K562 (cell line): ENCODE results near the gene SLC2A8. TPM values are rescaled to one million over a fixed set of nuclear protein-coding genes. Genes with fewer than 3 reads are reported as not detected.
A peak's percentile ranks its signal among the peaks of the same experiment; 100 is the strongest.

Experiments used
- ATAC-seq: fragments of 200-7000 bp; cut with Tn5 transposase; 3 replicates; pipeline ENCODE4 v1.9.1; 2020; ENCODE audit warnings: moderate library complexity
- BruUV-seq: library from RNA; stranded (reverse); fragments of 400-500 nt; replicated peaks from 2 replicates; lab custom pipeline; 2021; lab: Mats Ljungman, UMichigan
- CTCF ChIA-PET: fragments of 300-600 bp; formaldehyde crosslinking; extraction: SDS; loops from one replicate; lab custom pipeline; 2021; ENCODE audit warnings: low intra/inter-chr PET ratio; lab: Yijun Ruan, JAX
- POLR2A ChIA-PET: fragments of 300-600, 350-650 bp; sonication (Branson Sonifier 250); formaldehyde crosslinking; extraction: SDS; loops from one replicate; lab custom pipeline; 2021; ENCODE audit warnings: antibody characterized with exemption, inconsistent platforms; lab: Yijun Ruan, JAX
- DNase-seq, 4 experiments: peaks; one replicate each; pipeline versions ENCODE4 v3.0.0 to v3.0.0-alpha.2; 2011 to 2018; ENCODE audit warnings: low spot score in 3 of 4, mixed read lengths in 3 of 4; ENCODE audit errors: extremely low read depth in 1 of 4
- FAIRE-seq: peaks from 2 replicates; lab custom pipeline; 2011; peaks lifted over from hg19 to GRCh38; lab: Jason Lieb, UNC
- H2AFZ ChIP-seq: 2 replicates; pipeline ENCODE4 v1.6.0; 2011; ENCODE audit warnings: low read depth, low read length, control low read depth, inconsistent platforms
- H3K27ac ChIP-seq: fragments of 200-600 bp; 3 replicates; pipeline ENCODE4 v1.8.0; 2011; ENCODE audit warnings: low read depth, mild to moderate bottlenecking, control low read depth, inconsistent platforms, low read length, moderate library complexity, mixed read lengths; ENCODE audit errors: extremely low read depth
- H3K27me3 ChIP-seq, 2 experiments: fragments of 300-600 bp in 1 of 2; 2 replicates in 1 of 2; 3 replicates in 1 of 2; pipeline versions ENCODE4 v1.6.0 to v1.8.0; 2011; ENCODE audit warnings: inconsistent platforms in 2 of 2, low read length in 2 of 2, mild to moderate bottlenecking in 1 of 2, mixed read lengths in 1 of 2, moderate library complexity in 1 of 2; ENCODE audit not compliant: control insufficient read depth in 2 of 2, insufficient read depth in 2 of 2
- H3K36me3 ChIP-seq: fragments of 300-600 bp; 3 replicates; pipeline ENCODE4 v1.8.0; 2011; ENCODE audit warnings: mild to moderate bottlenecking, low read length, inconsistent platforms; ENCODE audit not compliant: control insufficient read depth, insufficient read depth
- H3K4me1 ChIP-seq, 2 experiments: fragments of 200-600 bp in 1 of 2; replicated peaks in 1 of 2; 2 replicates in 1 of 2; 3 replicates in 1 of 2; pipeline versions ENCODE4 v1.5.1 to v1.8.0; 2011; ENCODE audit warnings: inconsistent platforms in 2 of 2, low read length in 2 of 2, mild to moderate bottlenecking in 1 of 2, mixed read lengths in 1 of 2, moderate library complexity in 1 of 2; ENCODE audit not compliant: control insufficient read depth in 2 of 2, insufficient read depth in 2 of 2
- H3K4me2 ChIP-seq: 2 replicates; pipeline ENCODE4 v1.6.1; 2011; ENCODE audit warnings: low read length, control low read depth, inconsistent platforms, mixed read lengths; ENCODE audit not compliant: insufficient read depth
- H3K4me3 ChIP-seq: fragments of 200-600 bp; sonication (generic), shearing (Covaris generic); 2 replicates; pipeline ENCODE4 v1.5.1; 2016; ENCODE audit warnings: control low read depth, inconsistent platforms
- H3K79me2 ChIP-seq: fragments of 200-600 bp; 3 replicates; pipeline ENCODE4 v1.8.0; 2011; ENCODE audit warnings: low read length, inconsistent platforms; ENCODE audit not compliant: control insufficient read depth, insufficient read depth
- H3K9ac ChIP-seq, 2 experiments: 2 replicates each; pipeline versions ENCODE4 v1.6.0 to v1.6.1; 2011; ENCODE audit warnings: low read depth in 2 of 2, low read length in 2 of 2, control low read depth in 1 of 2, inconsistent platforms in 1 of 2, mild to moderate bottlenecking in 1 of 2, mixed read lengths in 1 of 2; ENCODE audit not compliant: insufficient read depth in 1 of 2
- H3K9me1 ChIP-seq: one replicate; pipeline ENCODE4 v1.6.0; 2011; ENCODE audit warnings: inconsistent platforms, mild to moderate bottlenecking, low read length, moderate library complexity; ENCODE audit not compliant: control insufficient read depth, insufficient read depth
- H3K9me3 ChIP-seq: replicated peaks from 2 replicates; pipeline ENCODE4 v1.5.1; 2011; ENCODE audit warnings: low read depth, low read length, inconsistent platforms; ENCODE audit not compliant: control insufficient read depth, insufficient read depth
- H4K20me1 ChIP-seq: replicated peaks from 2 replicates; pipeline ENCODE4 v1.6.1; 2011; ENCODE audit warnings: low read length, inconsistent platforms, mixed read lengths; ENCODE audit not compliant: control insufficient read depth, insufficient read depth
- ARID1B ChIP-seq: fragments of 450-650 bp; IDR thresholded peaks from 2 replicates; pipeline ENCODE4 v1.6.1; 2016; ENCODE audit warnings: antibody characterized with exemption, mild to moderate bottlenecking, inconsistent platforms
- ATF1 ChIP-seq, 2 experiments: fragments of 450-650 bp in 1 of 2; IDR thresholded peaks; 2 replicates each; pipeline ENCODE4 v1.6.1; 2016; ENCODE audit warnings: missing compliant biosample characterization in 1 of 2, missing genetic modification characterization in 1 of 2
- ATF3 ChIP-seq, 2 experiments: fragments of 450-650 bp in 1 of 2; sonication (generic) in 1 of 2; formaldehyde crosslinking in 1 of 2; IDR thresholded peaks in 1 of 2; conservative IDR thresholded peaks in 1 of 2; 2 replicates each; pipeline versions ENCODE4 v1.6.1 to v1.8.1; 2016 to 2023; ENCODE audit warnings: mild to moderate bottlenecking in 2 of 2, moderate library complexity in 2 of 2, inconsistent platforms in 1 of 2, missing genetic modification reagents in 1 of 2
- ATF7 ChIP-seq: fragments of 450-650 bp; IDR thresholded peaks from 2 replicates; pipeline ENCODE4 v1.7.1; 2014; ENCODE audit warnings: mild to moderate bottlenecking, moderate library complexity
- CBFA2T3 ChIP-seq: fragments of 450-650 bp; IDR thresholded peaks from 2 replicates; pipeline ENCODE4 v1.6.1; 2017
- CREM ChIP-seq: IDR thresholded peaks from 2 replicates; pipeline ENCODE4 v1.6.1; 2014; ENCODE audit warnings: antibody characterized with exemption, low read depth
- CTBP1 ChIP-seq: fragments of 450-650 bp; IDR thresholded peaks from 2 replicates; pipeline ENCODE4 v1.6.1; 2016; ENCODE audit warnings: borderline replicate concordance
- E2F4 ChIP-seq: sonication (generic); formaldehyde crosslinking; IDR thresholded peaks from 2 replicates; pipeline ENCODE4 v1.8.0; 2022; ENCODE audit warnings: mild to moderate bottlenecking, low read depth, missing genetic modification reagents
- ESRRA ChIP-seq: fragments of 450-650 bp; IDR thresholded peaks from 2 replicates; pipeline ENCODE4 v1.6.1; 2014; ENCODE audit warnings: low read depth, mild to moderate bottlenecking, moderate library complexity, borderline replicate concordance
- HNRNPH1 ChIP-seq: fragments of 200-400 bp; formaldehyde crosslinking; optimal IDR thresholded peaks from 2 replicates; pipeline ENCODE3; 2017; ENCODE audit warnings: low read depth, mild to moderate bottlenecking, low read length, moderate library complexity
- JUN ChIP-seq, 2 experiments: sonication (generic) in 1 of 2; formaldehyde crosslinking in 1 of 2; IDR thresholded peaks; 2 replicates each; pipeline versions ENCODE4 v1.6.1 to v1.8.0; 2012 to 2022; ENCODE audit warnings: borderline replicate concordance in 2 of 2, mild to moderate bottlenecking in 2 of 2, improper control_type of control experiment in 1 of 2, low read depth in 1 of 2, low read length in 1 of 2, missing genetic modification reagents in 1 of 2
- JUND ChIP-seq, 2 experiments: IDR thresholded peaks; 2 replicates in 1 of 2; 3 replicates in 1 of 2; pipeline ENCODE4 v1.6.1; 2011; ENCODE audit warnings: borderline replicate concordance in 2 of 2, low read depth in 2 of 2, low read length in 2 of 2, improper control_type of control experiment in 1 of 2, missing biosample characterization in 1 of 2, missing genetic modification characterization in 1 of 2, missing genetic modification reagents in 1 of 2
- KDM1A ChIP-seq, 2 experiments: fragments of 450-650 bp; IDR thresholded peaks; 2 replicates each; pipeline ENCODE4 v1.6.1; 2016; ENCODE audit warnings: mild to moderate bottlenecking in 2 of 2
- LEF1 ChIP-seq: fragments of 450-650 bp; IDR thresholded peaks from 2 replicates; pipeline ENCODE4 v1.6.1; 2016; ENCODE audit warnings: mild to moderate bottlenecking
- NR2C1 ChIP-seq, 2 experiments: fragments of 450-650 bp; IDR thresholded peaks; 2 replicates each; pipeline ENCODE4 v1.6.1; 2017; ENCODE audit warnings: mild to moderate bottlenecking in 2 of 2, antibody characterized with exemption in 1 of 2, inconsistent platforms in 1 of 2, missing compliant biosample characterization in 1 of 2, missing genetic modification characterization in 1 of 2
- RCOR1 ChIP-seq, 2 experiments: IDR thresholded peaks; 2 replicates each; pipeline ENCODE4 v1.6.1; 2012; ENCODE audit warnings: low read depth in 2 of 2, low read length in 2 of 2, borderline replicate concordance in 1 of 2, improper control_type of control experiment in 1 of 2
- THRA ChIP-seq: fragments of 450-650 bp; IDR thresholded peaks from 2 replicates; pipeline ENCODE4 v1.6.1; 2017; ENCODE audit warnings: mild to moderate bottlenecking, moderate library complexity
- ZEB2 ChIP-seq: fragments of 450-650 bp; IDR thresholded peaks from 2 replicates; pipeline ENCODE4 v1.6.1; 2016
- WGBS: fragments of 100-300 bp; shearing (Covaris generic); methylation state at CpG from one replicate; pipeline ENCODE4 v1.1.6; 2016; ENCODE audit warnings: low coverage, mixed read lengths; ENCODE audit not compliant: insufficient coverage; ENCODE audit errors: missing lambda C conversion rate; 5-methylcytosine and 5-hydroxymethylcytosine counted together
- in situ Hi-C: fragments of 300-500 bp; cut with MboI; formaldehyde crosslinking; loops from 4 replicates; pipeline ENCODE4 v1.15.0; 2018; ENCODE audit warnings: inconsistent platforms, mixed read lengths
- intact Hi-C: fragments of 100-400 bp; cut with micrococcal nuclease; formaldehyde crosslinking; loops from 2 replicates; pipeline ENCODE4 v1.14.2; 2022
- polyA plus RNA-seq, 8 experiments: library from polyadenylated mRNA; depleted of rRNA in 4 of 8; stranded (reverse) in 5 of 8; unstranded in 3 of 8; fragments of >200 nt; fragmentation: Nextera tagmentation in 2 of 8; fragmentation: Illumina TruSeq in 1 of 8; extraction: Ambion mirVana in 2 of 8; extraction: Trizol in 1 of 8; gene quantifications; 2 replicates each; pipeline versions ENCODE4 v1.2.1 to v1.2.3, GENCODE V29; 2011 to 2014; ENCODE audit warnings: inconsistent platforms in 1 of 8, missing spikeins in 1 of 8
- total RNA-seq, 7 experiments: library from RNA; depleted of rRNA in 6 of 7; stranded (reverse); fragments of >200 nt in 6 of 7; fragmentation: Illumina TruSeq in 2 of 7; extraction: Trizol in 2 of 7; gene quantifications; 2 replicates each; pipeline versions ENCODE4 v1.2.1 to v1.2.3, GENCODE V29; 2011 to 2021; ENCODE audit warnings: low replicate concordance in 1 of 7

The SLC2A8 gene
- total and polyA plus RNA-seq, 9 of the 15 experiments (the other 6 are each of a cell fraction or from before 2014, with no cell fraction given), result 0.13 to 12.9 (median 5.2) TPM

DNA sequence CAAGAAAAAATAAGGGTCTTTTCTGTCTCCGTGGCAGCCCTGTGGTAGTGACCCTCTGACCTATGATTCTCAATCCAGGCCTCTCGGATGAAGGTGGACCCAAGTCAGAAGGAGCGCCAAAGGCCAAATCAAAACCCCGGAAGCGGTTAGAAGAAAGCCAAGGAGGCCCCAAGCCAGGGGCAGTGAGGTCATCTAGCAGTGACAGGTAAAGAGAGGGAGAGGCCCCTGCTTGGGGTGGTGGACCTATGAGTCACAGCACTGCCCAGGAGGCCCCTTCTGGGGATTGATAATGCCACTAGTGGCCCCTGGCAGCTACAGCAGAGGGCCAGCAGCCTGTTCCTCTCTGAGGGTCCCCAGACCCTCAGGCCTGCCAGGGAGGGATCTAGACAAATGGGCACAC, 6.4 kb upstream of the SLC2A8 start:
- Histone ChIP-seq H3K4me1 (peaks cover 2 to 4% of the 10 kb centered on the region in 2 experiments; a peak in 2 of 5 replicates), H3K79me2 (no peaks in the 10 kb centered on the region), H3K9ac (no peak overlapping the region), H3K27ac (no peak overlapping the region), H2AFZ (no peak overlapping the region), H3K4me2 (no peak overlapping the region), H3K36me3 (no peaks in the 10 kb centered on the region), H3K9me3 (no peaks in the 10 kb centered on the region), H3K27me3 (peaks cover 8 to 15% of the 10 kb centered on the region in 2 experiments; a peak in 4 of 5 replicates), H3K4me3 (no peak overlapping the region), H4K20me1 (no peaks in the 10 kb centered on the region), H3K9me1 (no peaks in the 10 kb centered on the region)
- intact Hi-C loops (no loop called here), in situ Hi-C loops (no loop called here)
- FAIRE-seq (no peak), DNase-seq (peak; percentile 22 to 41 (median 38)), ATAC-seq (peak; percentile 62)
- TF ChIP-seq ARID1B (peak; percentile 36; the same call in 1 of the 2 replicates), ZEB2 (0 out of 2 replicates have a peak, but pooled peaks have one; percentile 37), CREM (peak; percentile 47), CBFA2T3 (peak; percentile 12; the same call in 1 of the 2 replicates), HNRNPH1 (no peak), JUND (IDR thresholded peaks at IDR 0.05; ENCODE audit: borderline replicate concordance, low read depth, low read length) (peak; percentile 77), JUND (tag; IDR thresholded peaks at IDR 0.05; ENCODE audit: borderline replicate concordance, low read depth, low read length) (peak; percentile 57; the same call in 1 of the 3 replicates), ATF1 (CRISPR knock-in tag; IDR thresholded peaks at IDR 0.05) (no peak), ATF1 (tag; IDR thresholded peaks at IDR 0.05) (0 out of 2 replicates have a peak, but pooled peaks have one; percentile 16), E2F4 (CRISPR knock-in tag) (no peak), ATF3 (IDR thresholded peaks at IDR 0.05) (peak; percentile 82), ATF3 (CRISPR knock-in tag; conservative IDR thresholded peaks at IDR 0.05) (no peak), KDM1A (IDR thresholded peaks at IDR 0.05) (peak; percentile 64 to 66; a peak in 3 of 4 replicates), LEF1 (no peak), JUN (IDR thresholded peaks at IDR 0.05; ENCODE audit: borderline replicate concordance, low read depth, low read length) (peak; percentile 77), JUN (CRISPR knock-in tag; IDR thresholded peaks at IDR 0.05; ENCODE audit: borderline replicate concordance) (no peak), ESRRA (peak; percentile 39; the same call in 1 of the 2 replicates), CTBP1 (peak; percentile 19; the same call in 1 of the 2 replicates), THRA (no peak), NR2C1 (IDR thresholded peaks at IDR 0.05) (peak; percentile 33; the same call in 1 of the 2 replicates), NR2C1 (tag; IDR thresholded peaks at IDR 0.05) (no peak), RCOR1 (IDR thresholded peaks at IDR 0.05; ENCODE audit: borderline replicate concordance in 1 of 2, low read depth in 2 of 2, low read length in 2 of 2) (peak in 1 of 2 experiments; percentile 62; a peak in 1 of 4 replicates), ATF7 (peak; percentile 57; the same call in 1 of the 2 replicates)
- POLR2A ChIA-PET, result no interaction called here
- BruUV-seq, result no TSS peak
- 11% methylated on average over 5 of the region's 5 CpGs for WGBS
- CTCF ChIA-PET, result no interaction called here
